ENCODE results near the gene ALAS2.

ALAS2 gene

GRCh38 chrX:55056820-55057674, 26.3 kb upstream of the ALAS2 start:
- TF ChIP-seq REST (IDR thresholded peaks at IDR 0.05; ENCODE audit: insufficient read depth in 1 of 2, low read depth in 2 of 2, low read length in 2 of 2) (no peak), SIN3A (IDR thresholded peaks at IDR 0.05; ENCODE audit: borderline replicate concordance, insufficient read depth, low read length) (no peak), FOXP2 (optimal IDR thresholded peaks at IDR 0.05; ENCODE audit: borderline replicate concordance, extremely low read depth, extremely low read length, insufficient read depth) (no peak), POLR2AphosphoS5 (IDR thresholded peaks at IDR 0.05; ENCODE audit: low read depth, low read length) (no peak), TAF1 (IDR thresholded peaks at IDR 0.05; ENCODE audit: borderline replicate concordance, insufficient read depth, low read length) (no peak)

- TF ChIP-seq TAF1 (IDR thresholded peaks at IDR 0.05; ENCODE audit: borderline replicate concordance, insufficient read depth, low read length) (no peak), POLR2AphosphoS5 (IDR thresholded peaks at IDR 0.05; ENCODE audit: low read depth, low read length) (no peak), FOXP2 (optimal IDR thresholded peaks at IDR 0.05; ENCODE audit: borderline replicate concordance, extremely low read depth, extremely low read length, insufficient read depth) (no peak), REST (IDR thresholded peaks at IDR 0.05; ENCODE audit: insufficient read depth in 1 of 2, low read depth in 2 of 2, low read length in 2 of 2) (no peak), SIN3A (IDR thresholded peaks at IDR 0.05; ENCODE audit: borderline replicate concordance, insufficient read depth, low read length) (no peak)
Observed at GRCh38 chrX:55041514-55041913, 10.7 kb upstream of the ALAS2 start.

GRCh38 chrX:55039471-55039870, 8.7 kb upstream of the ALAS2 start:
- no peak for TF ChIP-seq SIN3A (IDR thresholded peaks at IDR 0.05; ENCODE audit: borderline replicate concordance, insufficient read depth, low read length)
- no peak for TF ChIP-seq POLR2AphosphoS5 (IDR thresholded peaks at IDR 0.05; ENCODE audit: low read depth, low read length)
- TF ChIP-seq FOXP2 (optimal IDR thresholded peaks at IDR 0.05; ENCODE audit: borderline replicate concordance, extremely low read depth, extremely low read length, insufficient read depth): no peak
- no peak for TF ChIP-seq REST (IDR thresholded peaks at IDR 0.05; ENCODE audit: insufficient read depth in 1 of 2, low read depth in 2 of 2, low read length in 2 of 2)
- TF ChIP-seq TAF1 (IDR thresholded peaks at IDR 0.05; ENCODE audit: borderline replicate concordance, insufficient read depth, low read length): no peak

GRCh38 chrX:55033429-55033828, 2.7 kb upstream of the ALAS2 start:
- TF ChIP-seq TAF1 (IDR thresholded peaks at IDR 0.05; ENCODE audit: borderline replicate concordance, insufficient read depth, low read length) (no peak), SIN3A (IDR thresholded peaks at IDR 0.05; ENCODE audit: borderline replicate concordance, insufficient read depth, low read length) (no peak), REST (IDR thresholded peaks at IDR 0.05; ENCODE audit: insufficient read depth in 1 of 2, low read depth in 2 of 2, low read length in 2 of 2) (no peak), FOXP2 (optimal IDR thresholded peaks at IDR 0.05; ENCODE audit: borderline replicate concordance, extremely low read depth, extremely low read length, insufficient read depth) (no peak), POLR2AphosphoS5 (IDR thresholded peaks at IDR 0.05; ENCODE audit: low read depth, low read length) (no peak)

All from PFSK-1 (cell line).